Activated T-cell treated with anti-CD3 and anti-CD28 coated beads, Interleukin-2, amount 50 U/mL, for 72 hours (primary cell): Measurements from ENCODE around the gene C1orf53. TPM values are rescaled to one million over a fixed set of nuclear protein-coding genes. Genes with fewer than 3 reads are reported as not detected.

Experiments
- ATAC-seq, 2 donors: fragments of 150-1000 bp; cut with Tn5 transposase; replicated peaks in 1 of 2; 2 replicates each; pipeline ENCODE4 v1.10.0; 2021; ENCODE audit warnings: moderate library complexity in 2 of 2, mild to moderate bottlenecking in 1 of 2
- DNase-seq, 2 donors: peaks; one replicate each; pipeline ENCODE4 v3.0.0; 2021 to 2022; ENCODE audit warnings: mixed read lengths in 1 of 2
- H3K27ac Mint-ChIP-seq: one replicate; pipeline ENCODE4 v1.8.0; 2022; ENCODE audit warnings: mild to moderate bottlenecking, moderate library complexity, mixed read lengths
- H3K27me3 Mint-ChIP-seq: one replicate; pipeline ENCODE4 v1.8.0; 2022; ENCODE audit warnings: low read depth, mixed read lengths
- H3K36me3 Mint-ChIP-seq, 2 donors: one replicate each; pipeline ENCODE4 v1.8.0; 2022; ENCODE audit warnings: mixed read lengths in 2 of 2, mild to moderate bottlenecking in 1 of 2; ENCODE audit not compliant: insufficient read depth in 2 of 2
- H3K4me1 Mint-ChIP-seq: one replicate; pipeline ENCODE4 v1.8.0; 2022; ENCODE audit warnings: low read depth, mixed read lengths
- H3K4me3 Mint-ChIP-seq, 2 donors: one replicate each; pipeline ENCODE4 v1.8.0; 2022; ENCODE audit warnings: mild to moderate bottlenecking in 2 of 2, mixed read lengths in 2 of 2, moderate library complexity in 2 of 2
- H3K9me3 Mint-ChIP-seq, 2 donors: one replicate each; pipeline ENCODE4 v1.8.0; 2022; ENCODE audit warnings: mixed read lengths in 2 of 2
- total RNA-seq, 2 donors: library from RNA; stranded (reverse); gene quantifications; one replicate each; pipeline ENCODE4 v1.2.3, GENCODE V29; 2022

The C1orf53 gene
- total RNA-seq, 2 donors from 2014 or later: not detected

DNA sequence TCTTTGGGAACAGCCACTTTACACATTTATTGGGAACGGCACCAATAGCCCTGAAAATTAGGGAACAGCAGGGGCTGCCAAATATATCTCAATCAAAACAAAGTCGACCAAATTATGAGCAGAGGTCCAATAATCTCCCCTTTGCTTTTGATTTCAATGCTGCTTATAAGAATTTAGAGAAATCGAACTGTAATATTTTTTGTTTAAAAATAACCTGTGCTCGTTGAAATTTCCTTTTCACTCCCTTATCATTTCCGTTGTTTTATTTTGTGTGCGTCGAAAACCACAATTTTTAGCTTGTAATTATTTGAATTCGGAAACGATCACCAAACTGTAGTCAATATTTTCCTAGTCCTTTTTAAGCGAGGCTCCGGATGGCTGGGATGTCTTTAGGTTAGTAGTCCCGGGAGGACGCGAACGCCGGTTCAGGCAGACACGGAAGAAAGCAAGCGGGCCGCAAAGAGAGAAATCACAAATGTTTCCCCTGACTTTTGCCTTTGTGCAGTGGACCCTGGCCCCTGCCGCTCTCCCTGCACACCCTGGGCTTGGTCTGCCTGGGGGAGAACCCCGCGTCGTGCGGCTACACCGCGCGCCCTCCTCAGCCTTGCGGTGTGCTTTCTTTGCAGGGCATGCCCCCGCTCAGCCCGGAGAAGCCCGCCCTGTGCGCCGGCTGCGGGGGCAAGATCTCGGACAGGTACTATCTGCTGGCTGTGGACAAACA, 17.1 kb downstream of the C1orf53 start:
- no peaks in the 10 kb centered on the region for H3K9me3 Mint-ChIP-seq
- ATAC-seq (peak; percentile 33 to 34), DNase-seq (no peak)
- H3K27me3 Mint-ChIP-seq: peaks cover 95% of the 10 kb centered on the region
- H3K4me1 Mint-ChIP-seq: peaks cover 67% of the 10 kb centered on the region
- H3K27ac Mint-ChIP-seq: peak overlapping the region; percentile 77
- H3K4me3 Mint-ChIP-seq: peak overlapping the region; percentile 85 to 88
- H3K36me3 Mint-ChIP-seq: peaks cover 2% of the 10 kb centered on the region in 2 donors

DNA sequence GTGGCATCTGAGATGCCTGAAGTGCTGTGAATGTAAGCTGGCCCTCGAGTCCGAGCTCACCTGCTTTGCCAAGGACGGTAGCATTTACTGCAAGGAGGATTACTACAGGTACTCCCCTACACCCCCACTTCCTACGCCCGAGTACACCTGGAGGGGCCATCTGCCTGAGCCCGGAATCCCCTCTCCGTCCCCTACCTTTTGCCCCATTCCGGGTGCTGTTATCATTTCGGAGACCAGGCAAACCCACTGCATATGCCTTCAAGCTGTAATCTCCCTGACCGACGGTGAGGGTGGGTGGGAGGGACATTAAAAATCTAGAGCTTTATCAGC, 17.6 kb downstream of the C1orf53 start:
- ATAC-seq: peak; percentile 3 to 5
- no peak overlapping the region for H3K27ac Mint-ChIP-seq
- no peak for DNase-seq
- H3K27me3 Mint-ChIP-seq: peaks cover 95% of the 10 kb centered on the region
- peaks cover 2% of the 10 kb centered on the region in 2 donors for H3K36me3 Mint-ChIP-seq
- H3K9me3 Mint-ChIP-seq: no peaks in the 10 kb centered on the region
- peak overlapping the region; percentile 85 to 88 for H3K4me3 Mint-ChIP-seq
- peaks cover 63% of the 10 kb centered on the region for H3K4me1 Mint-ChIP-seq

DNA sequence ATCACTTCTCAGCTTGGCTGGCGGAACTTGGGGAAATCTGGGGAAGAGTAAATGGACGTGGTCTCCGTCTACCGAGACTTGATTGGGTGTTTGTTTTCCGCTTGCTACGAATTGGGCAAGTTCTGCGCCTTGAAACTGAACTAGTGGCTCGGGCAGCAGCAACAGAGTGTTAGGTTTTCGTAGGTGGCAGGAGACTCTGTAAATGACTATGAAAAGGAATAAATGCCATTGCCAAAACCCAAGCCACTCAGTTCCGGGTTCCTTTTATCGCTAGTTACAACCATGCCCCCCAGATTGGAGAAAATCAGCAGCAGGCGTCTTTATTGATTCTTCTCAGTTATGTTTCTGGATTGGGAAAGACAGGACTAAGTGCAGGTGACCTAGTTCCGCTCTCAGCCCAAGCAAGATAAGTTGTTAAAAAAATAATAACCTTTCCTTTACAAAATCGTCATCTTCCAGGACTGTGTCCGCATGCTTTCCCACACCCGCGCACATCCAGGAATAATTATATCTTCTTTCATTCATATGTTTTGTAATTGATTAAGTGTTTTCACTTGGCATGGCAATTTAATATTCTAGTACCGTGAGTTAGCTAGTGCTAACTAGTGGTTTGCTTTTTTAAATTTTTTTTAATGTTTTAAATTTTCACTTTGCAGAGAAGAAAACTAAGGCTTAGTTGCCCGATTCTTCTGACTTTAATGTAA, 18.1 kb downstream of the C1orf53 start:
- Mint-ChIP-seq H3K4me3 (peak overlapping the region; percentile 85 to 88), H3K9me3 (no peaks in the 10 kb centered on the region), H3K27ac (no peak overlapping the region), H3K4me1 (peaks cover 60% of the 10 kb centered on the region), H3K27me3 (peaks cover 92% of the 10 kb centered on the region), H3K36me3 (peaks cover 2% of the 10 kb centered on the region in 2 donors)
- no peak for DNase-seq
- peak; percentile 35 to 44 for ATAC-seq

DNA sequence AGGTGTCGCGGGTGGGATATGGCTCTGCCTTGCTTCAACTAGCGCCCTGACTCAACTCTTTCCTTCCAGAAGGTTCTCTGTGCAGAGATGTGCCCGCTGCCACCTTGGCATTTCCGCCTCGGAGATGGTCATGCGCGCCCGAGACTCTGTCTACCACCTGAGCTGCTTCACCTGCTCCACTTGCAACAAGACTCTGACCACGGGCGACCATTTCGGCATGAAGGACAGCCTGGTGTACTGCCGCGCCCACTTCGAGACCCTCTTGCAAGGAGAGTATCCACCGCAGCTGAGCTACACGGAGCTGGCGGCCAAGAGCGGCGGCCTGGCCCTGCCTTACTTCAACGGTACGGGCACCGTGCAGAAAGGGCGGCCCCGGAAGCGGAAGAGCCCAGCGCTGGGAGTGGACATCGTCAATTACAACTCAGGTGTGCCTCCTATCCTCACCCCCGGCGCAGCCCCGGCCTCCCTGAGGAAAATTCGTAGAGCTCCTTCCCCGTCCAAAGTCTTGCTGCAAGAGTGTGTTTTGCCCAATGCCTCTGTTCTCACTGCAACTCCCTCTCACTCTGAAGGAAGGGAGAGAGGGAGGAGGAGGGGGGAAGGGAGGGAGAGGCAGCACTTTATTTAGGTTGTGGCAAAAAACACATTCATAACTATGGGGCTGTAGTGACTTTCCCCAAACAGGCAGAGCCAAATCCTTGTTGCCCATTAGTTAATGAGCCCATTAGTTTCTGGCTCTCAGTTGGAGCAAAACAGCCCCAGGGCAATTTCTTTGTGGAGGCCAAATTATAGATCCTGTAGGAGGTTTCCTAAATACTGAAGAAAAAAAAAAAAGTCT, 19.0 kb downstream of the C1orf53 start:
- ATAC-seq (no peak), DNase-seq (no peak)
- H3K27ac Mint-ChIP-seq: no peak overlapping the region
- peaks cover 51% of the 10 kb centered on the region for H3K4me1 Mint-ChIP-seq
- peaks cover 92% of the 10 kb centered on the region for H3K27me3 Mint-ChIP-seq
- peaks cover 2% of the 10 kb centered on the region in 2 donors for H3K36me3 Mint-ChIP-seq
- H3K9me3 Mint-ChIP-seq: no peaks in the 10 kb centered on the region
- H3K4me3 Mint-ChIP-seq: peak overlapping the region; percentile 85 to 88

DNA sequence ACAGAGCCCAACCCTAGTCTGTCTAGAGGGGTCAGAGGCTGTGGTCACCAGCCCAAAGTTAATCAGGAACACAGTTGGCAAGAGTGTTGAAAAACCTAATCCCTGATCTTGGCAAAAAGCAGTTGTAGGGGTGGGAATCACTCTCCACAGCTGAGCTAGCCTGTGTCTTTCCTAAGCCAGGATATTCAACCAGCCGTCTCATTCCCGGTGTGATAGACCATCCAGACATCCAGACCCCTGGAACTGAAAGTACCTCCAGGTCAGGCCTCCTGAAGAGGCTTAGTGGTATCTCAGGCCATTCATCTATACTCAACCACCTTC, 19.6 kb downstream of the C1orf53 start:
- Mint-ChIP-seq H3K27ac (no peak overlapping the region), H3K4me1 (peaks cover 45% of the 10 kb centered on the region), H3K4me3 (no peak overlapping the region), H3K36me3 (peaks cover 2% of the 10 kb centered on the region in 2 donors), H3K27me3 (peaks cover 92% of the 10 kb centered on the region), H3K9me3 (no peaks in the 10 kb centered on the region)
- DNase-seq (no peak), ATAC-seq (no peak)

DNA sequence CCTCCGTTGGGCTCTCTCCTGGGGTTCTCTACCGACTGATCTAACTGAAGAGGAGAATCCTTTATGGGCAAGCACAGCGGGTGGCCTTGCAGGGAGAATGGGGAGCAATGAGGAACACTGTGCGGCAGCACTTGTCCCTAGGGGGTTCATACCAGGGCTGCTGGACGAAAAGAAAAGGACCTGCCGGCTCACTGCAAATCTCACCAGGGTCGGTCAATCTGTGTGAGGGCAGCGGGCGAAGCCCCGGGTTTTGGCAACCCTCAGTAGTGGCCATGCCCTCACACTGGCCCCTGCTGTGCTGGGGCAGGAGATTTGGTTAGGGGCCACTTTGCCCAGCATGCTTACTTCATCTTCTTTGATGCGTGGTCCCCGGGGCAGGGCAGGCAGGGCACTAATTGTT, 20.6 kb downstream of the C1orf53 start:
- Mint-ChIP-seq H3K36me3 (peaks cover 0 to 2% of the 10 kb centered on the region in 2 donors), H3K27me3 (peaks cover 92% of the 10 kb centered on the region), H3K27ac (no peak overlapping the region), H3K4me3 (no peak overlapping the region), H3K9me3 (no peaks in the 10 kb centered on the region), H3K4me1 (peaks cover 38% of the 10 kb centered on the region)
- ATAC-seq (no peak), DNase-seq (no peak)

DNA sequence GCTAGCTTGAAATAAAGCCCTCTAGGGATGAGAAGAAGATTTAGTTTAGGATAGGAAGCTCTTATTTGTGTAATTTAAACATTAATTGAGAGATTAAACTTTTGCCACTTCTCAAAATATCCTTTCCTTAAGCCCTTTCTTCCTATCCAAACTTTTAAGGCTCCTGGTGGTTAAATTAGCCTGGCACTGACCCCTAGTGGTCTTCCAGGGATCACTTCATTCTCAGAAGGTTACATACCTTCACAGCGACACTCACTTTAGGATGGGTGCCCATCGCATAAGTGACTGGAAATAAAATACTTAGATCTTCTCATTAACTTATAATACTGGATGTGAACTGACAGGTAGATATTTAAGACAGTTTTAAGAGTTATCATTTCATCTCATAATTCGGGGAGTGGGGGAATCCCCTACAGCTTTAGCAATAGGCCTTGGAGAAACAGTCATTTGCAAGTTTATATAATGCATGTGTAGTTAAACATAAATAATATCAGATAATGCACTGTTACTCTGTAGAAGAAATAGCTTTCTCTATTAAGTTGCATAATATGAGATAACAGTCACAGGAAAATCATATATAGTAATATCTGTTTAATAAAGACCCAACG, 22.2 kb downstream of the C1orf53 start:
- Mint-ChIP-seq H3K36me3 (no peaks in the 10 kb centered on the region), H3K9me3 (no peaks in the 10 kb centered on the region), H3K4me1 (peaks cover 33% of the 10 kb centered on the region), H3K4me3 (no peak overlapping the region), H3K27ac (no peak overlapping the region), H3K27me3 (peaks cover 87% of the 10 kb centered on the region)
- ATAC-seq (peak; percentile 39 to 58), DNase-seq (no peak)

DNA sequence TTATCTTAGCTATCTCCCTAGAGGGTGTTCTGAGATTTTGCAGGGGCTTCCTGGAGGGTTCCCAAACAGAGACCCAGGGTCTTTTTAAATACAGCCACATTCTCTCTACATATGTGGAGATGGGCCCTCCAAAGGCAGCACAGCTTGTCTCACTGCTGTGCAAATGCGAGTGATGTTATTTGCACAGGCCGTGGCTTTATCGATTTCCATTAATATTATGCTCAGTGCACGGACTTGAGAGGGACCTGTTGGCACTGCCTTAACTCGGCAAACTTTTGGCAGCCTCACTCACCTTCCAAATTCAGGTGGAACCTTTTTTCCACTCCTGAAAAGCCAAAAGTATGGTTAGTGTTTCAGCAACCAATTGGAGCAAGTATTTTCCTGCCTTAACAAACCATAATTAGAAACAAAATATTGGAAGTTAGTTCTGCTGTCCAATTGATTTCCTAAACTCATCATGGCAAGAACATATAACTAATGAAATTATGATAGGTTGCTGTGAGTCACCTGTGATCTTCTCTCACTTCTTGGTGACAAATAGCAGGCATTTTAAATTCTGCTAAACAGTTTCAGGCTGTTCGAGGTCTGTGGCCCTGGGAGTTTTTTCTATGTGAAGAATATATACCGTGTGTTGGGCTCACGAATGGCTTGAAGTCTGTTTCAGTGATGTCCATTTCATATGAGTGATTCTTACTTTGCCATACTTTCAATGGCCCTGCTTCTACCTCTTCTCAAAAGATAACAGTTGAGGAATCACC, 25.7 kb downstream of the C1orf53 start:
- Mint-ChIP-seq H3K9me3 (no peaks in the 10 kb centered on the region), H3K4me1 (peaks cover 14% of the 10 kb centered on the region), H3K36me3 (no peaks in the 10 kb centered on the region), H3K27ac (no peak overlapping the region), H3K4me3 (peak overlapping the region; percentile 74 to 80), H3K27me3 (peaks cover 66% of the 10 kb centered on the region)
- no peak for DNase-seq
- ATAC-seq: peak; percentile 52 to 72

DNA sequence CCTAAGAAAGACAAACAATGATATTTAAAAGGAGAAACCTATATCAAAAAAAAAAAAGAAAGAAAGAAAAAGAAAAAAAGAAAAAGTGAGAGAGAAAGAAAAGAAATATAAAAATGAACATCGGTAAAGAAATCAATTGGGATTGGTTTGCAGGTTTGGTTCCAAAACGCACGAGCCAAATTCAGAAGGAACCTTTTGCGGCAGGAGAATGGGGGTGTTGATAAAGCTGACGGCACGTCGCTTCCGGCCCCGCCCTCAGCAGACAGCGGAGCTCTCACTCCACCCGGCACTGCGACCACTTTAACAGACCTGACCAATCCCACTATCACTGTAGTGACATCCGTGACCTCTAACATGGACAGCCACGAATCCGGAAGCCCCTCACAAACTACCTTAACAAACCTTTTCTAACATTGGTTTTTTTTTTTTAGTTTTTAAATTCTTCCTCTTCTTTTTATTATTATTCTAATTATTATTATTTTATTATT, 26.5 kb downstream of the C1orf53 start:
- peak in 1 of 2 donors; percentile 39 for DNase-seq
- Mint-ChIP-seq H3K4me3 (peak overlapping the region; percentile 74 to 80), H3K4me1 (peaks cover 14% of the 10 kb centered on the region), H3K27me3 (peaks cover 68% of the 10 kb centered on the region), H3K9me3 (no peaks in the 10 kb centered on the region), H3K27ac (no peak overlapping the region), H3K36me3 (no peaks in the 10 kb centered on the region)
- peak; percentile 79 to 84 for ATAC-seq

DNA sequence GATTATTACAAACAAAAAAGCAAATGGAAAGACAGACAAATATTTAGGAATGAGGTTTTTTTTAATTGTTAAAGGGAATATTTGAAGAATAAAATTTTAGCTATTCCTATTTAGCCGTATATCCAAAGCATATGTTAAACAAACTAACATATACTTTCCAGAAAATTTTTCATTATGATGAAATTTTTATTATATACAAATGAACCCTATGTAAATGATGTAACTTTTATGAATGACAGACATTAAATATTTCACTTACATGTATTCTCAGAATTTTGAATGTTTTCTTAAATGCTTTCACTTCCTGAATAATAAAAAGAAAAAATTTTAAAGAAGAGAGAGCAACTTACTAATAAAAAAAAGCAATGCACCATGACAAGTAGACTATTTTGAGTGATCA, 30.6 kb downstream of the C1orf53 start:
- peaks cover 11% of the 10 kb centered on the region for H3K4me1 Mint-ChIP-seq
- DNase-seq (no peak), ATAC-seq (no peak)
- H3K27me3 Mint-ChIP-seq: peaks cover 38% of the 10 kb centered on the region
- no peak overlapping the region for H3K4me3 Mint-ChIP-seq
- no peaks in the 10 kb centered on the region for H3K36me3 Mint-ChIP-seq
- H3K9me3 Mint-ChIP-seq: no peaks in the 10 kb centered on the region
- no peak overlapping the region for H3K27ac Mint-ChIP-seq

DNA sequence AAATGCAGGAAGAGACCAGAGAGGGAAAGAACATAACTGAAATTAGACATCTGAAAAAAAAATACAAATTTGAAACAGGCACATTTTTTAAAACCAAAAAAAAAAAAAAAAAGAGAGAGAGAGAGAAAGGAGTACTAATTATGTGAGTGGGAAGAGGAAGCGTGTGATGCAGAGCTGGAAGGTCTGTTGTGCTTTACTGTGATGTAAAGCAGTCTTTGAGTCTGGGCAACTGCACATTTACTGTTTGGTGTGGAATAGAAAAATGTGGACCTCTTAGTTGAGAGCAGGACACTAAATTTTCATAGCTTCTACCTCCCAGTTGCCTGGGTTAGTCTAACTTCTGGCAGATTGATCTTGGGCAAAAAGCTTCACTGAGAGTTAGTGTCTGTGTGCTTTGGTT, 31.2 kb downstream of the C1orf53 start:
- Mint-ChIP-seq H3K36me3 (no peaks in the 10 kb centered on the region), H3K27me3 (peaks cover 38% of the 10 kb centered on the region), H3K27ac (no peak overlapping the region), H3K4me1 (peaks cover 5% of the 10 kb centered on the region), H3K4me3 (no peak overlapping the region), H3K9me3 (no peaks in the 10 kb centered on the region)
- DNase-seq (no peak), ATAC-seq (no peak)

DNA sequence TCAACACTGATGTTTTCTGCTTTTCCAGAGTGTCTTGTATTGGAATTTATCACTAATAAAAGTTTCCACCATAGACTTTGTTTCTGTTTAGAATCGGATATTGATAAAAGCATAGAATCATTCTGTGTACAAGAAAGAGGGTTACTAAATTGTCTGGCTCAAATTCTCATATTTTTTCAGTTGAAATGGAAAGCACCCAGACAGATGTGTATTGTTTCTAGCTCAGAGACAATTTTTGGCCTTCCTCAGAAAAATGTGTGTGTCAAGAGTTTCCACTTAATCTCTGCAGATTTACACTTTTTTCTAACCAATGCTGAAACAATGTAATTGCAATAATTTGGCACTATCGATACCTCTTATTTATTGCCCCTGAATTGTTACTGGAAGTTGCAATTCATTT, 35.0 kb downstream of the C1orf53 start:
- no peaks in the 10 kb centered on the region for H3K4me1 Mint-ChIP-seq
- H3K27ac Mint-ChIP-seq: no peak overlapping the region
- H3K27me3 Mint-ChIP-seq: peaks cover 20% of the 10 kb centered on the region
- no peaks in the 10 kb centered on the region for H3K36me3 Mint-ChIP-seq
- ATAC-seq: no peak
- no peaks in the 10 kb centered on the region for H3K9me3 Mint-ChIP-seq
- H3K4me3 Mint-ChIP-seq: no peak overlapping the region
- no peak for DNase-seq
